Limb (tissue), 2 donors: ENCODE measurements around the gene BPIFA1.

Source experiments
- DNase-seq, 2 donors: peaks; one replicate each; pipeline ENCODE4 v3.0.0-alpha.2; 2016; ENCODE audit errors: extremely low spot score in 2 of 2

Gene BPIFA1

GRCh38 chr20:33239979-33240736, 4.4 kb downstream of the BPIFA1 start:
- no peak for DNase-seq

GRCh38 chr20:33240923-33241322, 5.1 kb downstream of the BPIFA1 start:
- DNase-seq, result no peak

DNA sequence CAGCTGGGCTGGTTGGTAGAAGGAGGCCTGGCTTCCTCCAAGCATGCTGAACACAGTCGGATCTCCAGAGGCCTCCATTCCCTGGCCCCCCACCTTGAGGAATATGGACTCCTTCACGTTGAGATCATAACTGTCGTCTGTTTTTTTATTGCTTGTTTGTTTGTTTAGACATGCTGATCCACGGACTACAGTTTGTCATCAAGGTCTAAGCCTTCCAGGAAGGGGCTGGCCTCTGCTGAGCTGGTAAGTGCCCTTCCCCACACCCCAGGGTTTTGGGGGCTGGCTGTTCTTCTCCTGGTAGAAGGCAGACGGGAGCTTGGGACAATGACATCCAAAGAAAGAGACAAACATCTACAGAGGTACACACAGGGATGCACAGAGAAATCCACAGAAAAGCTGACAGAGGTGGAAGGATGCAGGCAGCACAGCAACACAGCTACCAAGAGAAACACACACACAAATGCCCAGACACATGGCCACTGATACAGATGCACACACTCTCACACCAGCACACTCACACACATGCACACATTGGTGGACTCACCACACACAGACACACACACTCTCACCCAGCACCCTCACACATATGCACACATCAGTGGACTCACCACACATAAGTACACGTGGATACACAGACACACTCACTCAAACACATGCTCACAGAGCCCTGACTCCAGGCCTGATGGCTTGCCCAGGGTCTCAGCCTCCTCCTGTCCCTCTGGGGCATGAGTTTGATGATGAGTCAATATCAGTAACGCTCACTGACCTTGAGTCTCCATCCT, 6.7 kb downstream of the BPIFA1 start:
- no peak for DNase-seq

DNA sequence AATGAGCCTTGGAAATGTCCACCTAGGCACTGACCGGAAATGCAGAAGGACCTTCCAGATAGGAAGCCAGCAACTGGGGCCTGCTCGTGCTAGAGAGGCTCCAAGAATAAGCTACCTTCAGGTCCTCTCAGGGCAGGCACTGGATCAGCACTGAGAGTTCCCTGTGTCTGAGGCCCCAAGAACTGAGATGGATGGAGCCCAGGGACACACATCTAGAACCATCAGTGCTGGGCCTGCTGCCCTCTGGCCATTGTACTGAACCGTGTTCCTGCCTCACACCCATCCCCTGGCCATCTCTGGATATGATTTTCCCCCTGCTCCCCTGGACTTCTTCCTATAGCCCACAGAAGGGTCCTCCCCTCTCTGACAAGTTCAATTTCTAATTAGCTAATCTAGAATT, 10.3 kb downstream of the BPIFA1 start:
- DNase-seq, result no peak

DNA sequence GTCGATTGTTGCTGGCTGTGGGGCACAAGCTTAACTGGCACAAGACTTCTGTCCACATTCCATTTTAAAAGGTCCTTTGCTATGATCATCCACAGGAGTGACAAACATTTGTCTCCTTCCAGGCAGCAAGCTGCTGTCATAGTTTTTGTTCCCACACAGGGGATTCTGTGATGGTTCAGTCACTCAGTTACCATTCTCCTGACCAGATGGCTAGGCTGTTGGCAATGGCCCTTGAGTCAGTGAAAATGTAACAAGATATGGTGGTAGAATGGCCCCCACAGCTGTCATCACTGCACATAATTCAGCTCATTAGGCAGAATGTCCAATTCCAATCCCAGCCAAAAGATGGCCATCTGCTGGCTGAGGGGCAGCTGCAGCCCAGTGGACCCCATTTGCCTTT, 13.7 kb downstream of the BPIFA1 start:
- no peak for DNase-seq

- DNase-seq, result no peak
Observed at GRCh38 chr20:33250666-33251065, 14.9 kb downstream of the BPIFA1 start.

GRCh38 chr20:33251496-33251895, 15.7 kb downstream of the BPIFA1 start:
- DNase-seq, result no peak

DNA sequence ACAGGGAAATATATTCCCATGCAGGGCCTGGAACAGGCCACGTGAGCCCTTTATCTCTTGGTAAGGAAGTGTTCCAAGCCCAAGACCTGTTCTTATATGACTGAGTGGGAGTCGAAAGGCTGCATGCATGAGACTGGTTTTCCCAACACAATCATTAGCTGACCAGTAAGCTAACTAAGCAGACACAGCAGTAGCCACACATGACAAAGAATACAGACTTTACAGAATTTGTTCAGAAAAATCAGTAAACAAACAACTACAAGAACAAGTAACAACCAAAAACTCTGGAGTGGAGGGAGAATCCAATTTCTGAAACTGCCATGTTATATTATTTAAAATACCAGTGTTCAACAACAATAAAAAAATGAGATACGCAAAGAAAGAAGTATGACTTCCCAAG, 16.7 kb downstream of the BPIFA1 start:
- DNase-seq, result no peak

DNA sequence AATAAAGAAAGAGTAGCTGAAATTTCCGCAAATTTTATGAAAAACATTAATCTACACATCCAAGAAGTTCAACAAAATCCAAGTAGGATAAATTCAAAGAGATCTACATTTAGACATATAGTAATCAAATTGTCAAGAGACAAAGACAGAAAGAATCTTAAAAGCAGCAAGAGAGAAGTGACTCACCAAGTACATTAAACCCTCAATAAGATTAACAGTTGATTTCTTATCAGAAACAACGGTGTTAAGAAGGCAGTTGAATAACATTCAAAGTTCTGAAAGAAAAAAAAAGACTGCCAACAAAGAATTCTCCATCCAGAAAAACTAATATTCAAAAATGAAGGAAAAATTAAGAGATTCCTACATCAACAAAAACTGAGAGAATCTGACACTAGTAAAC, 19.2 kb downstream of the BPIFA1 start:
- DNase-seq, result no peak

DNA sequence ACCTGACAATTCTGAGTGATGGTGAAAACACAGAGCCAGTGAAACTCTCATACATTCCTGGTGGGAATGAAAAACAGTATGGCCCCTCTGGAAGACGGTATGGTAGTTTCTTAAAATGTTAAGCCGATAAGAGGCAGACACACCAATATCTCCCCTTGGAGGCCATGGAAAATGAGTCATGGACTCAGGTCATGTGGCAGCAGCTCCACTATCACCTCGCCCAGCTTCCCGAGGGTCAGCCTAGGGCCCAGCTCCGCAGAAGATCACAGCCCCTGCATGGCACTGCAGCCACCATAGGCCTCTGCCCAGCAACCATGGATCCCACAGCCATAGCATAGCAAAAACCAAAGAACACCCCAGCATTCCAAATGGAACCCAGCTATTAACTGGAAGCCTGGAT, 21.4 kb downstream of the BPIFA1 start:
- no peak for DNase-seq

- DNase-seq, result no peak
Observed at GRCh38 chr20:33259371-33259770, 23.6 kb downstream of the BPIFA1 start.

DNA sequence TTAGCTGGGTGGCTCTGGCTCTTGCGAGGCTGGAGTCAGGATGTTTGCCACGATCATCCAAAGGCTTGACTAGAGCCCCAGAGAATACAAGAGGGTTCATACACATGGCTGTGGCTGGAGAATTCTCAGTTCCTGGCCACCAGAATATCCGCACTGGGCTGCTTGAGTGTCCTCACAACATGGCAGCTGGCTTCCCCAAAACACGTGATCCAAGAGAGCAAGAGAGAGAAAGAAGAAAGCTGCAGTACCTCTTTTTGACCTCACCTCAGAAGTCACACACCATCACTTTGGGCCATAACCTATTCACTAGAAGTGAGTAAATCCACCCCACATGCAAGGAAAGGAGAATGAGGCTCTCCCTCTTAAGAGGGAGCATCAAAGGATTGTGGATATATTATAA, 25.7 kb downstream of the BPIFA1 start:
- no peak for DNase-seq

GRCh38 chr20:33262658-33263065, 26.9 kb downstream of the BPIFA1 start:
- DNase-seq, result peak; percentile 40 to 53

GRCh38 chr20:33263784-33264183, 28.0 kb downstream of the BPIFA1 start:
- DNase-seq, result no peak

GRCh38 chr20:33267701-33268100, 31.9 kb downstream of the BPIFA1 start:
- DNase-seq, result no peak

- DNase-seq, result no peak
Observed at GRCh38 chr20:33272155-33272873, 36.5 kb downstream of the BPIFA1 start.

DNA sequence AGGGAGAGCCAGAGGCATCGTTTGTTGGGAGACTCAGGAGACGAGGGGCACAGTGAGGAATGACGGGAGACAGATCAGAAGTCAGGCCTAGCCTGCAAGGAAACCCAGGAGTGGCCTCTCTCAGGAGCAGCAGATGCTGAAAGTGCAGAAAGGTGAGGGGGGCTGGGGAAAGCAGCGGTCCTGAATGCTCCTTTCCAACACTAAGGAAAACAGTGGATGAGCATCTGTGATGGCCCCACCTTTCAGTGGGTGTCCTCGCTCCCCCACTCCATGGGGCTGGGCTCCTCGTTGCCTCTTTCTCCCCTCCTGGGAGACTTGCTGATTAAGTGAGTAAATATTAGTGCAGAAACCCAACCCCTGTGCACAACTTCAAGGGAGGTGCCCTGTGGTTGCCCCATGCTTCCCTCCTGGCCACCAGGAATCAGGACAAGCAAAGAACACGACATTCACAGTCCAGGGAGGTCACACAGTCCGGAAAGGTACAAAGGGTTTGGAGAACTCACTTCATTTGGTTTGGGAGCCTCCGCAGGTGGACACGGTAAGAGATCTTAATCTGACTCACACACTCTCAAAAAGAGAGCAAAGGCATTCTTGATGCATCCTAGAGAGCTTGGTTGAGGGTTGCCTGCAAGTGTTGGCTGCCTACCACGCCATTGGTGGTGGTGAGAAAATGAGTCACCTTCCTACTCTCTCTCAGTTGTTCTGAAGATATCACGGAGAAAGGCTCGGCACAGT, 37.5 kb downstream of the BPIFA1 start:
- no peak for DNase-seq

GRCh38 chr20:33275215-33275614, 39.4 kb downstream of the BPIFA1 start:
- DNase-seq, result no peak

- no peak for DNase-seq
Observed at GRCh38 chr20:33275871-33276270, 40.1 kb downstream of the BPIFA1 start.

DNA sequence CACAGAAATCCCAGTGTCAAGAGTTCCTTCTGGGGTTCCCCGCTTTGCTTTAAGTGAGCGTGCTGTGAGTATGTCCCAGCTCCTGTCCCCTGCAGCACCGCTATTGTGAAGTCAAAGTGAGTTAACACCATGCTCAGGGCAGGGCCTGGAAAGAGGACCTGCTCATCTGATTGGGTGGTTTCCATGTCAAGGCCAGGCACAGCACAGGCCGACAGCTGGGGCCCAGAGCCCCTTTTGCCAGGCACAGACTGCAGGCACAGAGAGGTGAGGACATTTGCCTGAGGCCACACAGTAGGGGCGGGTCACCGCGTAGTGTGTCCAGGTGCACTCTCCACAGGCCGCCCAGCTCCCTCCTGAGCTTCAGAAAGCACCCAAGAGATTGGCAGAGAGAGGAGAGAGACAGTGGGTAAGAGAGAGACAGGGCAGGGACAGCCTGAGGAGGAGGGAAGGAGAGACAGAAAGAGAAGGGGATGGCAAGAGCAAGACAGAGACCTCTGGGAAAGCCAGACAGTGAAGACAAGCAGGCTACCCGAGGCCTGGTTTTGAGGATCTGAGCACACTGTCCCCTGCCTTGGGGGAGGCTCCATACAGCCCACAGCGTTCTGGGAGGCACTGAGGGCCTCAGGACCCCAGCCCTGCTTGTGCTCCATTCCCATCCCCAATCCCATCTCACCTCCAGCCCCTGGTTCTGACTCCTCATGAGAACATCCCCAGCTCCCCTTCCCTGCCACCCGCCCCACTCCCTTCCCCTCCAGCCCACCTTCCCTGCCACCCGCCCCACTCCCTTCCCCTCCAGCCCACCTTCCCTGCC, 40.7 kb downstream of the BPIFA1 start:
- DNase-seq, result no peak
